ENCODE results near the gene MAEA. TPM values are rescaled to one million over a fixed set of nuclear protein-coding genes. Genes with fewer than 3 reads are reported as not detected.

Gene MAEA
- total RNA-seq, 1 experiment from 2014 or later: 54.6 TPM

DNA sequence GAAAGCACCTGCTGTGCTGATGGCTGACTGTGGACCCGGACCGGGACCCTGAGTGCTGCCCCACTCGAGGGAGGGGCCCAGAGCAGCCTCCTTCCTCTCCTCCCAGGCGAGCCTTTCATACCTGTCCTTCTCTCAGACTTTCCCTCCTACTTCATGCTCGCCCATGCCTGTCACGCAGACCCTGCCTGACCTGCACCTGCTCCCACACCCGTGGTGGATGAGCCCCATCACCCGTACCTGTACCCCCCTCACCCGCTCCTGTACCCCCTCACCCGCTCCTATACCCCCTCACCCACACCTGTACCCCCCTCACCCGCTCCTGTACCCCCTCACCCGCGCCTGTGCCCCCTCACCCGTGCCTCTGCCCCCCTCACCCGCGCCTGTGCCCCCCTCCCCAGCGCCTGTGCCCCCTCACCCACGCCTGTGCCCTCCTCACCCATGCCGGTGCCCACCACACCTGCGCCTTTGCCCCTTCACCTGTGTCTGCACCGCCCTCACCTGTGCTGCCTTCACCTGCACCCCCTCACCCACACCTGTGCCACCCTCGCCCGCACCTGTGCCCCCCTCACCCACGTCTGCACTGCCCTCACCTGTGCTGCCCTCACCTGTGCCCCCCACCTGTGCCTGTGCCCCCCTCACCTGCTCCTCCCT is 5.8 kb downstream of the MAEA start:
- in situ Hi-C loops (cut with HindIII; ENCODE audit: low sequenced_read_pairs): no loop called here
- no peak for DNase-seq (ENCODE audit: low spot score)

DNA sequence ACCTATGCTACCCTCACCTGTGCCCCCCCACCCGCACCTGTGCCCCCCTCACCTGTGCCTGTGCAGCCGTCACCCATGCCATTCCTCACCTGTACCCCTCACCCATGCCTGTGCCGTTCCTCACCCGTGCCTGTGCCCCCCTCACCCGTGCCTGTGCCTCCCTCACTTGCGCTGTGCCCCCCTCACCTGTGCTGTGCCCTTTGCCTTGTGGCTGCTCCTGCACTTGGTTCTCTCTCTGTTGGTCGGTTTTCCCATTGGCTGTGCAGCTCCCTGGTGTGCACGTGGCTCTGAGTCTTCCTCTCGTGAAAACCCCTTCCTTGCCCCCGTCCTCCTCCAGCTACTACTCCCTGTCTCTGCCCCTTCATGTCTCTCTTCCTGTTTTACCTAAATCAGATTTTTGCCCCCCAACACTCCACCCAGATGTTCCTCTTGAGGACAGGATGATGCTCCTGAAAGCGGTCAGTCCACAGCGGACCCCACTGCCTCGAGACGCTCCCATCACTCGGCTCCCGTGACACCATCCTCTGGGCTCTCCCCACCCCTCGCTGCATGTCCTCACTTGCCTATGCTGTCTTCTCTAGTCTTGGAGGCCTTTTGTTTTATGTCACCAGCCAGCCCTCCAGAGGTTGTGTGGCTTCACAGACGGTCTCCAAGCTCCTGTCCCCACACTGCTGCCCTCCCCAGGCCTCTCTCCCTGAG is 6.8 kb downstream of the MAEA start:
- in situ Hi-C loops (cut with HindIII; ENCODE audit: low sequenced_read_pairs): no loop called here
- no peak for DNase-seq (ENCODE audit: low spot score)

- in situ Hi-C loops (cut with HindIII; ENCODE audit: low sequenced_read_pairs): no loop called here
These were observed 7.3 kb downstream of the MAEA start for GRCh38 chr4:1297023-1297395.

GRCh38 chr4:1297456-1298325 is 8.0 kb downstream of the MAEA start:
- in situ Hi-C loops (cut with HindIII; ENCODE audit: low sequenced_read_pairs): no loop called here
- DNase-seq (ENCODE audit: low spot score): no peak

More at GRCh38 chr4:1297023-1297395, 7.3 kb downstream of the MAEA start:
- DNase-seq (ENCODE audit: low spot score): no peak

GRCh38 chr4:1298461-1298860 is 8.8 kb downstream of the MAEA start:
- no peak for DNase-seq (ENCODE audit: low spot score)
- in situ Hi-C loops (cut with HindIII; ENCODE audit: low sequenced_read_pairs): no loop called here

DNA sequence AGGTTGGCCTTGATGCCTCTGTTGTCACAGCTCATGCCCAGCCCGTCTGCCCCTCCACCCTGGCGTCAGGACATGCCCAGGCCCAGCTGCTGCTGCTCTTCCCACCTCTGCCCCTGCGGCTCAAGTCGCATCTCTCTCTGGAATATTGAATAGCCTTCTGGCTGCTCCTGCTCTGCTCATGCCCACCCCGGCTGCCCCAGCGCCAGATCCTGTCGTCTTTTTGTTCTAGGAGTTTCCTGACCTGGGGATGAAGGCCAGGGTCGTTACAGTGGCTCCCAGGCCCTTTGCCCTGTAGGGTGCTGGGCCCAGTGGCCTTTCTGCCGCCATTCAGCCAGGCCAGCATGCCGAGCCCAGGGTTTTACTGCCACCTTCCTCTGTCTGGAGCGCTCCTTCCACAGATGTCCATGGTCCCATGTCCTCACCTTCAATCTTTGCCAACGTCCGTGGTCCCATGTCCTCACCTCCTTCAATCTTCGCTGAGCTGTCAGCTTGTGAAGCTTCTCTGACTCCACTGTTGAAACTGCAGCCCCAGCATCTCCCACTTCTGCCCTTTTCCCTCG is 9.7 kb downstream of the MAEA start:
- in situ Hi-C loops (cut with HindIII; ENCODE audit: low sequenced_read_pairs): no loop called here
- no peak for DNase-seq (ENCODE audit: low spot score)

DNA sequence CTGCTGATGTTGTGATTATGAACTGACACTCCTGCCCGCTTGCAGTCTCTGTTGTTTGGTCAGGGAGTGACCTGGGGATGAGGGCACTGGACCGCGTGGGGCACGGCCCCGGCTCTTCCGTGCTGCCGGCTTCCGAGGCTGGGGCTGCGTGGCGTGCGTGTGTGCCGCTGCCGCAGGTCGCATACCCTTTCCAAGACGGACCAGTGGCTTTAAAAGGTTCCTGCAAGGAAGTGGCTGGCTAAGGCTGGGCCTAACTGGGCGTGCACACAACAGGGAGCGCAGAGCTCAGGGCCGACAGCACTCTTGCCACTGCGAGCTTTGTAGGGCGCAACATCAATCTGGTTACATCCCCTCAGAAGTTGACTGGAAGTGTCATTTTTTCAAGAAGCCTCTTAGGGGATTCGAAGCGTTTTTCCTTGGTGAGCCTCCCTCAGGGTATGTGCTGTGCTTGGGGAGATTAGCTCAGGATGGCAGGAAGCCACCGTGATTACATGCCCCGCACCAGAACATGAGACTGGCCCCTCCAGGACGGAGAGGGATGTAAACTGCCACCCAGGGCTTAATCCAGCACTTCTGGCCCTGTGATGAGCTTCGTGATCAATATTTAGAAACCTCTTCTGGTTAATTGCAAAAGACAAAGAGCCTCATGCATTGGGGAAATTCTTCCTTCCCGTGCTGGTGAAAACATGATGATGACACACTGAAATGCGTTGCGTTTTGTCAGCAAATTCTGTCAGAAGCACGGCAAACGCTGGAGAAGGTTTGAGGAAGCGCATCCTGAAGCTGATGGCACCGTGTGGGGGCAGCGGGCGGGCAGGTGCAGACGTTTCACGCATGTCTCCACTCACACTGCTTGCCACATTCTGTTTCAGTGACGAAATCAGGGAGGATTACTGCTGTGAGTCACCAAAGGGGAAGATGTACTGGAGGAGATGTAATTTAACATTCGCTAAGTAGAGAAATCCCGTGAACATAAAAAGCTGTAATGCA is 11.1 kb downstream of the MAEA start:
- in situ Hi-C loops (cut with HindIII; ENCODE audit: low sequenced_read_pairs): no loop called here
- no peak for DNase-seq (ENCODE audit: low spot score)

DNA sequence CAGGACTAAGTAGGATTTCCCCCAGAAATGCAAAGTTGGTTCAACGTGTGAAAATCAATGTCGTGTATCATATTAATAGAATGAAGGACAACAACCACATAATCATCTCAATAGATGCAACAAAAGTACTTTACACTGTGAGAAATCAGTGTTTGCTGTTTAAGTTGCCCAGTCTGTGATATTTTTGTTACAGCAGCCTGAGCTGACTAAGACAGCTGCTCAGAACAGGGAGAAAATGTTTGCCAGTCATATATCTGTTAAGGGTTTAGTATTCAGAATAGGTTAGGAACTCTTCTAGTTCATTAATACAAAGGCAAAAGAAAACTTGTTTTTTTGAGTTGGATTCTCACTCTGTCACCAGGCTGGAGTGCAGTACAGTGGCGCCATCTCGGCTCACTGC is 12.5 kb downstream of the MAEA start:
- in situ Hi-C loops (cut with HindIII; ENCODE audit: low sequenced_read_pairs): no loop called here
- DNase-seq (ENCODE audit: low spot score): no peak

DNA sequence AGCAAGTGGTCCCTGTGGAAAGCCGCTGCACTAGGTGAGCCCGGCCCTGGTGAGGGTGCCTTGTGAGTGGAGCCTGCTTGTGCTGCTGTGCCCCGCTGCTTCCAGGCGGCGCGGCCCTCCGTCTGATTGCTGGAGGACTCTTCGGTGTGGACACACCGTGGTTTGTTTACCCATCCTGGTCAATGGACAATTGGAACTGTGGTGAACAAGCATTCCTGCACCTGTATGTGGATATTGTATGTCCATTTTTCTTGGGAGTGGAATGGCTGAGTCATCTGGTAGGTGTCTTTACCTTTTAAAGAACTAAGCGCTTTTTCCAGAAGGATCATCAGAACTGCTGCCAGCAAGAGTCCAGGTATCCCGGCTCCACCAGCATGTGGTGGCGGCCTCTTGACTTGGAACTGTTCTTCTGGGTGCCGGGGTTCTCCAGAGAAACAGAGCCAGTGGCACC is 15.6 kb downstream of the MAEA start:
- DNase-seq (ENCODE audit: low spot score): no peak
- in situ Hi-C loops (cut with HindIII; ENCODE audit: low sequenced_read_pairs): no loop called here

GRCh38 chr4:1305781-1306455 is 16.2 kb downstream of the MAEA start:
- in situ Hi-C loops (cut with HindIII; ENCODE audit: low sequenced_read_pairs): no loop called here
- DNase-seq (ENCODE audit: low spot score): no peak

- DNase-seq (ENCODE audit: low spot score): no peak
- in situ Hi-C loops (cut with HindIII; ENCODE audit: low sequenced_read_pairs): no loop called here
These were observed 18.5 kb downstream of the MAEA start for GRCh38 chr4:1307951-1308735.

DNA sequence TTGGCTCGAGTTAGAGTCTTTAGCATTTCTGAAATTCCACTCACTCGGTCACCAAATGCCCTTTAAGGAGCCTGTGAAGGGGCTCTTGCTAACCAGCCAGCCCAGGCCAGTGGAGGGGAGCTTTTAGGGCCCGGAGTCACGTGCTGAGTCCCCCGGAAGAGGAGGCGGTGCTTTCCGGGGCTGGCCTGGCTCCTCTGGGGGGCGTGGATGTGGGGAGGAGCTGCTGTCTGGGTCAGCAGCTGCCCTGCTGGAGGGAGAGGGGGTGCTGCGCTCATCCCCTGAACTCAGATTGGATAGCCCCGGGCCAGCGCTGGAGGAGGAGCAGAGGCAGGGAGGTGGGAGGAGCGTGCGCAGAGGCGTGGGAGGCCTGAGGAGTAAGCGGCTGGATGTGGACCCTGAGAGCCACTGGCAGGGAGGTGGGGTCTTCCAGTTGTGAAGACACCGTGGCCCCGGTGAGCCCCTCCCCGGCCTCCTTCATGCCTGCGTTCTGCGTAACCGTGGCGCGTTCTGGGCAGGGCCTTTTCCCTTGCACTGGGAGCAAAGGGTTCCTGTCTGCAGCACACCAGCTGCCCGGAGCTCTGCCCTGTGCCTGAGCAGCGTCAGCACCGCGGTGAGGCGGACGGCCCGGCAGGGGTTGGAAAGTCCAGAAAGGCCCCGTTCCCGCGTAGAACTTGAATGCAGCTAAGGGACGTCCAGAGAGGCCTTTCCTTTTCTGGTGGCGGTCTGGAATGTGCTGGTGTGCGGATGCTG is 19.7 kb downstream of the MAEA start:
- in situ Hi-C loops (cut with HindIII; ENCODE audit: low sequenced_read_pairs): no loop called here
- DNase-seq (ENCODE audit: low spot score): peak; percentile 52

- DNase-seq (ENCODE audit: low spot score): no peak
- in situ Hi-C loops (cut with HindIII; ENCODE audit: low sequenced_read_pairs): no loop called here
These were observed 20.5 kb downstream of the MAEA start for GRCh38 chr4:1310031-1310795.

DNA sequence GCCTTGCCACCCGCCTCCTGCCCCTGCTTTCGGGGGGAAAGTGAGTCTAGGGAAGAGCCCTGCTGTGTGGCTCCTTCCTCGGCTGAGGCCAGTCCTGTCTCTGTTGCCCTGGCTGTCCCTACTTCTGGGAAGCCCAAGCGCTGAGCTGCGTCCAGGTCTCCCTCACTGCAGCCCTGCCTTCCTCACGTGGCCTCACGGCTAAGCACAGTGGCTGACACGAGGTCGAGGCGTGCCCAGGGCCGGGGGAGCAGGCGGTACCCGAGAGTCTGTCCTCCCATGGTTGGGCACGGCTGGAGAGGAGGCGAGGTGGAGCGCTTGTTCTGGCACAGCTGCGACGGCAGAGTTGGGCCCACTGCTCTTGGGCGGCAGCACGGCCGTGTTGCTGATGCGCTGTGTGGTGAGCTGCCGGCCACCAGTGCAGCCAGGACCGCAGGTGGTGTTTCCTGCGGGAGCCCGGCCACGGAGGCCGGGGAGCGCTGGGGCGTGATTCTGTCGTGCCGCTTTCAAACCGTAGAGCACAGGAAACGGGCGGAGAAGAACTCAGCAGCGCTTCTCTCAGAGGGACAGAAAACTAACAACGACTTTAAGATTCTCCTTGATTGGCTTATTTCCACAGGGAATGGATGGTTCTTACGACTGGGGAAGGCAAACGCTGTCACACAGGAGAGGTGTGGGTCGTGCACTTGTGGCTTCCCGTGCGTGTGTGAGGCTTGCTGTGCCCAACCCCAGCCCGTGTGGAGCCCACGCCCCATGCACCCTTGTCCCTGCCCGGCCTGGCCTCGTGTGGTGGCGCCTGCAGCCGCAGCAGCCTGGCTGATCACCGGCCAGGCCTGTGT is 21.3 kb downstream of the MAEA start:
- in situ Hi-C loops (cut with HindIII; ENCODE audit: low sequenced_read_pairs): no loop called here
- no peak for DNase-seq (ENCODE audit: low spot score)
